GM19395 (cell line): Measurements from ENCODE around the gene CES3.

ENCODE experiments used
- ATAC-seq: cut with Tn5 transposase; IDR thresholded peaks from one replicate; pipeline ENCODE4 v1.9.1; 2021; ENCODE audit warnings: mild to moderate bottlenecking, moderate library complexity; ENCODE audit not compliant: unreplicated experiment

The CES3 gene

DNA sequence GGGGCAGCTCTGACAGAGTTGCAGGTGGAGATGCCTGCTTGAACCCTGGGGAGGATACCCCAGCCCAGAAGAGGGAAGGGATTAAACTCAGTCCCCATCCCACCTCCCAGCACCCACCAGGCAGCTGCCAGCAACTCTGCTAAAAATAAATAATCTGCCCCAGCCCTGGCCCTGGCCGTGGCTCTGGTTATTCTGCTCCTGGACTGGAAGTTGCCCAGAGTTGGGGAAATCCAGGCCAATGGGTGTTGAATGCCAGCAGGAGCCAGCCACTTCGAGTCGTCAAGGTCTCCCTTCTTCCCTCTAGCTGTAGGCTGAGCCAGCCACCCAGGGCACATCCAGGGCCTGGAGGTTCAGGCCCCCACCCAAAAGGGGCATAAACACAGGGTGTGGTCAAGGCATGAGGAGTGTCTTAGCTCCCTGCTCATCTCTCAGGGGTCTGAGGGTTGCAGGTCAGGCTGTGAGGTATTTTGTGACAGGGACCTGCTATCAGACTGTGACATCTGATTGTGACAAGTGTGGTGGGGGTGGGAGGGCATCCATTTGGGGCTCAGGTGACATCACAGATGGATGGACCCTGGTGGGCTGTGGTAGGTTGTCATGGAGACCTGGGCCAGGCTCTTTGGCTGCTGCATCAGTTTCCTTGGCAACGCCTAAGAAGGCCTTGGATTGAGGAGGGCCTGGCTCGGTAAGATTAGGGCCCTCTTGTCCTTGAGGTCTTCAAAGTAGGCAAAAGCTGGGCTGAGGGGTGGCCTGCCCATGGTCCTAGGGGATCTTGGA, 34.7 kb upstream of the CES3 start:
- no peak for ATAC-seq

DNA sequence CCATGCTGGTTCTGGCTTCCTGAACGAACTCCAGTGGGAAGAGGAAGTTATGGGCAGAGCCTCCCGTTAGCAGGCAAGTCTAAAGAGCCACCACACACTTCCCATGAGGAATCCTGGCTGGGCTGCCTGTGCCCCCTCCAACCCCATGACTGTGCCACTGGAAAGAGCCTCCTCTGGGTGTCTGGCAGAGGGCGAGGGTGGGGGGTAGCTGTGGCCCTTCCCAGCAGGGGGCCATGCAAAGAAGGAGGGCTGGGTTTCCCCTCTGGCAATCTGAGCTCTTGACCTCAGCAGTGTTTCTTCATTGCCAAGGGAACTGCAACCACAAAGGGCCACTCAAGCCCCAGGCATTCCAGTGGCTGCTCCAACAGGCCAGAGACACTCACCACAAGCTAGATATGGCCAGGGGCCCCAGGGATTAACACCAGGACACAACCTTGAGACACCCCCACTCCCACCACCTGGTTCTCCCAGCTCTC, 34.1 kb upstream of the CES3 start:
- no peak for ATAC-seq

DNA sequence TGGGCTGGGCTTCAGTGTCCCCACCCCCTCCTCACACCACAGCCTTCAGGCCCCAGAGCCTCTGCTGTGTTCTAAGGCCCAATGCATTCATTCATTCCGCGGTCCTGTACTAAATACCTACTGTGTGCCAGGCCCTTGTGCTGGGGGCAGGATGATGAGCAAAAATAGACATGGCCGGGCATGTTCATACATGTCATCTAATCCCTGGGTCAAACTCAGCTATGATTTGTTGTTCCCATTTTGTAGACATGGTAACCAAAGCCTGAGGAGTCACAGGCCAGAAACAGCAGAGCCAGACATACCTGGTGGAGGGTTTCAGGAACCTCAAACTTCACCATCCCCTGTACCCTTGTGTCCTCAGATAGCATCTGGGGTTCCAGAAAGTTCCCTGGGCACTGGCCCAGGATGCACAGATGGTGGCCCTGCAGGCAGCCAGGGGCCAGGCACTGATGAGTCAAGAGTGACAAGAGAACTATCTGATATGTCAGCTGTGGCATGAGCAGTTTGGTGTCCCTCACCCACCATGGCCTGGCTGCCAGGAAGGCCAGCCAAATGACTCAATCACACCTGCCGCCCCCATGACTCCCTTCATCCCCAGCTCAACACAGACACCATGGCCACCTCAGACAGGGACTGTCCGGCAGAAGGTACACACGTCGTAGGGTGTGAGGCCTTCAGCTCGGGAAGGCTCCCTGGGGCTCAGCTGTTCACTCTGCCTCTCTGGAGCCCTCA, 33.0 kb upstream of the CES3 start:
- no peak for ATAC-seq

DNA sequence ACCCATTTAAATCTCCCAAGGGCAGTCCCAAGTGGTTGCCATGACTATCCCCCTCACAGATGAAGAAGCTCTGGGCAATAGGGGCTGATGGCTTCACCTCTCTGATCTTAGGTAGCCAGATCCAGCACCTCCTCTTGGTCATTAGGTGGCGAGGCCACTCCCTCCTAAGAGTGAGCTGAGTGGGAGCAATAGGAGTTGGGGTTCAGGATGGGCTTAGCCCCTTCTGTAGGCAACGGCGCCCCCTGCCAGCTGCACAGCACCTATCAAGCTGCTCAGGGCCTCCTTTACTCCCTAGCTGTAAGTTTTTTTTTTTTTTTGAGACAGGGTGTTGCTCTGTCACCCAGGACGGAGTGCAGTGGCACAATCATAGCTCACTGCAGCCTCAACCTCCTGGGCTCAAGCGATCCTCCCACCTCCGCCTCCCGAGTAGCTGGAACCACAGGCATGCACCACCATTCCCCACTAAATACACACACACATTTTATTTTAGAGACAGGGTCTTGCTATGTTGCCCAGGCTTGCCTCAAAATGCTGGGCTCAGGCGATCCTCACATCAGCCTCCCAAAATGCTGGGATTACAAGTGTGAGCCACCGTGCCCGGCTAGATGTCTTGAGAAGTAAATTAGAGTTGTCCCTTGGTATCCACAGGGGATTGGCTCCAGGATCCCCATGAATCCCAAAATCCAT, 32.2 kb upstream of the CES3 start:
- no peak for ATAC-seq

DNA sequence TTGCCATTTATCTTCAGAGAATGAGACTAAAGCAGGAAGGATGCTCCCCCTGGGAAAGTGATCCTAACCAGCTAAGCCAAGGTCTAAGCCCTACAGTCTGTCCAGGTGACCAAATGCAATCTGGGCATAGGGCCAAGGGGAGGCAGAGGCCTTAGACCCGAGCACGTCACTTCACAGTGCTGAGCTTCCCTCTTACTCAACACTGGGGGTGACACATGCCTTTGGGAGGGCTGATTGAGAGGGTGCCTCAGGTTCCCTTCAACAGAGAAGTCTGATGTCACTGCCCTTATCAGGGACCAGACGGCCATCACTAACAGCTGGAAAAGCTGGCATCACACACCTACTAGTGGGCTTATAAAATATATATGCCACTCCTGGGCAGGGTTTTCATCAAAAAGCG, 30.9 kb upstream of the CES3 start:
- ATAC-seq: no peak

DNA sequence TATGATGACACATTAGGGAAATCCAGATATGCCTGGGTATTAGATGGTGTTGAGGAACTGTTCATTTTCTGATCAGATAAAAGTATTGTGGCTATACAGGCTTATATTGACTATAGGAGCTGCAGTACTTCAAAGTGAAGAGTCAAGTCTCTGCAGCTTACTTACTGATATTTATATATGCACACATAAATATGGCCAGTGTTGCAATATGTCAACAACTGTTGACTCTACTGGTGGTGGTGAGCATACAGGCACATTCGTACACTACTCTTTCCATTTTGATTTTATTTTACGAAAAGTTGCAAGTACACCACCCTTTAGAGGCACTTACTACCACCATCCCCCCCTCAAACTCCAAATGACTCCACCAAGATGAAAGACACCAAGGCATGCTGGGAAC, 29.4 kb upstream of the CES3 start:
- ATAC-seq: no peak

DNA sequence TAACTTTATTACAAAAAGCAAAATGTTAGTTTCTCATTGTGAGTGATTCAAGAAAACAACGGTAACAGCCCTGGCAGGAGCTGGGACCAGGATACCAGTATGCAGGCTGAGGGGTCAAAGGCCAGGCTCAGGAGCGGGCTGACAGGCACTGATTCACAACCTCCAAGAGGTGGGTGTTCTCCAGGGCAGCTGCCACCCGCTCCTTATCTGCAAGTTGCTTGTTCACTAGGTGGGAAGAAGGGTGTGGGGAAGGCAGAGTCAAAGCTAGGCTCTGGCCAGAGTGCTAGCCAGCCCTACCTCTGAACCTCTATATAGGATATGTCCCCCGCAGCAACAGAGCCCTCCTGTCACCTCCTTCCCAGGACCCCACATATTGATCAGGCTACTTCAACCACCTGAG, 29.0 kb upstream of the CES3 start:
- no peak for ATAC-seq

DNA sequence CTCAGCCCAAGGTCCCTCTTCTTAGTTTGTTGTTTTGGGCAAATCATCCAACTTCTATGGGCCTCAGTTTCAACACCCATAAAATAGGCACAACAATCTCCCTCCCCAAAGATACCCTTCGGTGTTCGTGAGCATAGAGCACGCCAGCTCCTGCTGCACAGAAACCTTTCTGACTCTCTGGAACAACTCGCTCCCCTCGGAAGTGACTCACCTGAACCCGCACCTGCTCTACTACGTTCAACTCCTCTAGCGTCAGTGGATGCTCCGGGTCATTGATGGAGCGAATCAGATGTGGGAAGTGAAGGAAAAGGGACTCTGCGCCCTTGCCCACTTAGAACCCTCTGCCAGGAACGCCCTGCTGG, 27.3 kb upstream of the CES3 start:
- peak; percentile 23 for ATAC-seq

DNA sequence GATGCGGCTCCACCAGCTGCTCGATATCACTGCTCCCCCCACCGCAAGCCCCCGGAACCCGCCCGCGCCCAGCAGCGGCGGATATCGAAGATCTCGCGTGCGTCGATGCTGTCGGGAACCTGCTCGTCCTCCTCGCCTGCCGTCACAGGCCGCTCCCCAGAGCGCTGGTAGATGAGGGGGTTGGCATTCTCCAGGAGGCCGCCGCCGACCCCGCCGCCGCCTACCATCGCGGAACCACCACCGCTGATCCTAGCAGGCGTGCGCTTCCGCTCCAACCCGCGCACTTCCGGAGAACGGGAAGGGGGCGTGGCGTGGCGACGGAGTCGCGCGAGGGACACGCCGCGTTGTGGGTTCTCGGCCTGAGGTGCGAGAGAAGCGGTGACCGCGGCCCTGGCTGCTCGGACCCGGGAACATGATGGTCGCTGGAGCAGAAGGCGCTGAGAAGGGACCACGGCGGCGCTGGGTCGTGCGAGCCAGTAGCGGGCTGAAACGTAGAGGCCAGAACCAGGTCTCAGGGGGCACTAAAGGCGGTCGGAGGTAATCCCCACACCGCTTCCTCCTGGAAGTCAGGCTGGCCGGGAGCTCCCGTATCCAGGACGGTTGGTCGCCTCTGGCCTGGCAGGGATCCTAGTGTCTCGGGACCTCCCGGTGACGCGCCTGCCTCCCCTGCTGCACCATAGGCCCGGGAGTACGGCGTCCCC, 26.8 kb upstream of the CES3 start, which contains the start of gene CIAO2B:
TSS of gene CIAO2B (minus strand) at position 265 of the 701 bp plus-strand sequence. CDS start at position 227, 38 bp downstream.
- ATAC-seq: peak; percentile 80

DNA sequence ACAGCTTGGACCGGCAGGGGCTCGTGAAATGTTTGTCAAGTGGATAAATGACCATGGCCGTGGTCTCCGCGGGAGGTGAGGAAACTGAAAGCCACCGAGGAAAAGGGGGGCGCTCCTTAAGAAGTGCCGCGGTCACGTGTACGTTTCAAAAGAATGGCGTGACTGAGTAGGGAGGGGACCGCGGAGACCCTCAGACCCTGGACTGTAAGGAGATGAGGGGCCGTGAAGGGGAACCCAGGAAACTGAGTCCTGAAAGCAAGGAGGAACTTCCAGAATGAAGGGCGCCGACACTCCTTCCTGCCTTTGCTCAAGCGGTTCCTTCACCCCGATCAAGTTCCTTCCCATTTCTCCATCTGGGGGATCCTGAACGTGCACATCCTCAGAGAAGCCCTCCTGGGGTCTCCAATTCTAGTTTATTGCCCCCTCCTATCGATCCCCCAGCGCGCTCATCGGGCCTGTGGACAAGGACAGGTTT, 26.2 kb upstream of the CES3 start:
- ATAC-seq: peak; percentile 18

DNA sequence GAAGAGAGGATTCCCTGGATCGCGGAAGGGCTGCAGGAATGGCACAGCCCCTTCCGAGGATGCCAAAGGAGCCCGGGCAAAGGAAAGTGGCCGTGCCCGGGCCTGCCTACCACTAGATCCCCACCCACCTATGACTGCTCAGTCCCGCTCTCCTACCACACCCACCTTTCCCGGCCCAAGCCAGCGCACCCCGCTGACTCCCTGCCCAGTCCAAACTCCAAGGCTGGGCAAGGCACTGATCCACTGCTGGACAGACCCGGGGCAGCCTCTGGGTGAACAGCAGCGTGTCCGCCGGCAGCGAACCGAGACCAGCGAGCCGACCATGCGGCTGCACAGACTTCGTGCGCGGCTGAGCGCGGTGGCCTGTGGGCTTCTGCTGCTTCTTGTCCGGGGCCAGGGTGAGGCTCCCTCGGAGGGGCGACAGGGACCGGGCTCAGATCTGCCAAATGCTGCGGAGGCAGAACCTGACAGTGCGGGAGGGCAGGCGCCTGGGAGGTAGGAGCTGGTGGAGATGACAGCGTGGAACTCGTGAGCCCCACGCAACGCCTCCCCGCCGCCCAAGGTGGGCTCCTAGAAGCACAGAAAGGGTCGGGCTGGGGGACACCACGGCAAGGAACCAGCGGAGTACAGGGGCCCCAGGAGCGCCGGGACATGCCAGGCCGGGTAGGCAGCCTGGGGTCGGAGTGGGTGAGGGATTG, 25.6 kb upstream of the CES3 start, which contains the start of gene CES2:
TSS of gene CES2 (plus strand) at position 203 of the 698 bp plus-strand sequence. CDS start at position 323, 120 bp downstream.
- ATAC-seq: no peak

DNA sequence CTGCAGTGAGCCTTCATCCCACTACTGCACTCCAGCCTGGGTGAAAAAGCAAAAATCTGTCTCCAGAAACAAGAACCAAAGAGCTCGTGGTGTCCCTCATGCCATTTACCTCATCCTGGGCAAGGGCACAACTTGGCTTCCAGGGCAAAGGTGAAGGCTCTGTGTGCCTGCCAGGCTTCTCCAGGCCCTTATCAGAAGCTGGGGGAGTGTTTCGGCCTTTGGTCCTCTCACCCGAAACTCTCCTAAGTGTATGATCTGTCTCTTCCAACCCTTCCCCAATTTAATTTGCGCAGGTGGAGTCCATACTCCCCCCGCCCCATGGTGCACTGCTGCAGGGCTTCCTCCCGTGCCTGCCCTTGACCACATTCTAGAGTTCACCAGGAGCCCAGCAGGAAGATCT, 24.6 kb upstream of the CES3 start:
- ATAC-seq: no peak

DNA sequence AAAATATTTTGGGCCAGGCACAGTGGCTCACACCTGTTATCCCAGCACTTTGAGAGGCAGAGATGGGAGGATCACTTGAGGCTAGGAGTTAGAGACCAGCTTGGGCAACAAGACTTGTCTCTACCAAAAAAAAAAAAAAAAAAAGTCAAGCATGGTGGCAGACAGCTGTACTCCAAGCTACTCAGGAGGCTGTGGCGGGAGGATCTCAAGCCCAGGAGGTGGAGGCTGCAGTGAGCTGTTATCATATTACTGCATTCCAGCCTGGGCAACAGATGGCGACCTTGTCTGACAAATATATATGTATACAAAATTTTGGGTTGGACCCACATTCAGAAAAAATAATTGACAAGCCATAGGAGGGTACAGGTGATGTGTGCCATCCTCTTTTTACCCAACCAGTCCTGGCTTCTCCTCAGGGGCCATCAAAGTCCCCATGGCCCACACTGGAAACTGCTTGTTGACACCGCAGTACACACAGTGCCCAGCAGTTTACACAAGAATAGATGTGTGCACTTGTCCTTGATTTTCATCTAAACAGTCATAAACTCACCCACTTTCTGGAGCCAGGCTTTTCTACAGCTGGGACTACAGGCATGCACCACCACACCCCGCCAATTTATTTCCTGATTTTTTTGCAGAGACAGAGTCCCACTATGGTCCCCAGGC, 24.0 kb upstream of the CES3 start:
- ATAC-seq: no peak

DNA sequence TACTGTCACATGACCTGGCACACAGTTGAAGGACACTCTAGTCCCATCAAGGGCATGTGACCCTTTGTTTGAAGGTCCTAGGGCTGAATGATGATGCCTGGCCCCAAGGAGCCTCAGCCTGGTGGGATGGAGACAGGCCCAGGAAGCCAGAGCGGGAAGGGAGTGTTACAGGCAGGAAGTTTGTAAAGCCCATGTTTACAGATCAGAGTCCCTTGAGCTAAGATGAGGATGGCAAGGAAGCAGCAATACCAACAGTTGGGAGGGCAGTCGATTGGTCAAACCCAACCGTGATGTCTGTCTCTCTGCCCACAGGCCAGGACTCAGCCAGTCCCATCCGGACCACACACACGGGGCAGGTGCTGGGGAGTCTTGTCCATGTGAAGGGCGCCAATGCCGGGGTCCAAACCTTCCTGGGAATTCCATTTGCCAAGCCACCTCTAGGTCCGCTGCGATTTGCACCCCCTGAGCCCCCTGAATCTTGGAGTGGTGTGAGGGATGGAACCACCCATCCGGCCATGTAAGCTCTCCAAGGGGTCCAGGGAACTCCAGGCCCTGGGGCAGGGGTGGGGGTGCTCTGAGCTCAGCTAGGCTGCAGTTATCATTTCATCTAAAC, 23.2 kb upstream of the CES3 start:
- no peak for ATAC-seq

DNA sequence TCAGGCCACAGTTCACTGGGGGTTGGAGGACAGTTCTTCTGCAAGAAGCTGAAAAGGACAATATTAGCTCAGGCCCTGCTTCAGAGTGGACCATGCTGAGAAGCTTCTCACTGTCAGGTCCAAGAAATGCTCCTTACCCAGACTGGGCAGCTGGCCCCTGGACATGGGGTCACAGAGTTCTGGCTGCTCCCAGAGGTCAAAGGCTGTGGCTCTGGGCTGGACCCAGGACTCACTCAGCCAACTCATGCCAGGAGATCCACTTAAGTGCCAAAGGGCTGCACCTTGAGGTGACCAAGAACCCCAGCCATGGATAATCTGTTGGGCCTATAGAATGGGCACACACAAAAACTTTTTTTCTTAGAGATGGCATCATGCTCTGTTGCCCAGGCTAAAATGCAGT, 21.7 kb upstream of the CES3 start:
- ATAC-seq: no peak

DNA sequence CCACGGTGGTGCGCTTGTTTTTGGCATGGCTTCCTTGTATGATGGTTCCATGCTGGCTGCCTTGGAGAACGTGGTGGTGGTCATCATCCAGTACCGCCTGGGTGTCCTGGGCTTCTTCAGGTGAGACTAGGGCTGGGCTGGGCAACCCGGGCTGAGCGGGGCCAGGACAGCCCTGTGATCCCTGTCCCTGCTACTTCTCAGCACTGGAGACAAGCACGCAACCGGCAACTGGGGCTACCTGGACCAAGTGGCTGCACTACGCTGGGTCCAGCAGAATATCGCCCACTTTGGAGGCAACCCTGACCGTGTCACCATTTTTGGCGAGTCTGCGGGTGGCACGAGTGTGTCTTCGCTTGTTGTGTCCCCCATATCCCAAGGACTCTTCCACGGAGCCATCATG, 20.8 kb upstream of the CES3 start:
- ATAC-seq: no peak

DNA sequence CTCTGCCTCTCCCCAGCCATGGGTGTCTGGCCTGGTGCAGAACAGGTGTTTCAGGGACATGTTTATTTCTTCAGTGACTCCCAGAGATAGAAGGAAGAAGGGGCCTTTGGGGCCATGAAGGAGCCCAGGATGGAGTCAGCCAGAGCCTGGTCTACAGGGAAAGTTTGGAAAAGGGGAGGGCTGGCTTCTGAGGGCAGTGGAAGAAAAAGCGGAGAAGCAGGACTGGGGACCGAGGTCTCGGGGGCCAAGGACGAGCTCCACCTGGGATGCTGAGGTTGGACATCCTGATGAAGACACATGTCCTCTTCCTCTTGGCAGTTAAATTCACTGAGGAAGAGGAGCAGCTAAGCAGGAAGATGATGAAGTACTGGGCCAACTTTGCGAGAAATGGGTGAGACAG, 18.1 kb upstream of the CES3 start:
- no peak for ATAC-seq

DNA sequence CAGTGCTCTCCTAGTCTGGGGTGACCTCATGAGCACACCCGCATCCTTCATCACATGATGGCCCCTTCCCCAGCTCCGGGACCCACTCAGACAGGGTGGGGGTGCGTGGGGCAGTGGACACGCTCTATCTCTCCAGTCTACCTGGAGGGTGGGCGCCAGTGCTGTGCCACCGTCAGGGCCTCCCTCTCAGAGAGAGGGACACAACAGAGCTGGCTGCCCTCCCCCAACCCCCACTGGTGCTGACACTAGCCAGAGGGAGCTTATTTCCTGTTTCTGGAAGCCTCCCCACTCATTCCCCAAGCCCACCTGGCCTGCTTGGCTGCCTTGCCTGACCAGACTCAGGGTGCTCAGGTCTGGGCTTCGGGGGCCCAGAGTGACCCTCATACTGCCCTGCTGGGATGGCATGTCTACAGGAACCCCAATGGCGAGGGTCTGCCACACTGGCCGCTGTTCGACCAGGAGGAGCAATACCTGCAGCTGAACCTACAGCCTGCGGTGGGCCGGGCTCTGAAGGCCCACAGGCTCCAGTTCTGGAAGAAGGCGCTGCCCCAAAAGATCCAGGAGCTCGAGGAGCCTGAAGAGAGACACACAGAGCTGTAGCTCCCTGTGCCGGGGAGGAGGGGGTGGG, 17.5 kb upstream of the CES3 start:
- no peak for ATAC-seq

DNA sequence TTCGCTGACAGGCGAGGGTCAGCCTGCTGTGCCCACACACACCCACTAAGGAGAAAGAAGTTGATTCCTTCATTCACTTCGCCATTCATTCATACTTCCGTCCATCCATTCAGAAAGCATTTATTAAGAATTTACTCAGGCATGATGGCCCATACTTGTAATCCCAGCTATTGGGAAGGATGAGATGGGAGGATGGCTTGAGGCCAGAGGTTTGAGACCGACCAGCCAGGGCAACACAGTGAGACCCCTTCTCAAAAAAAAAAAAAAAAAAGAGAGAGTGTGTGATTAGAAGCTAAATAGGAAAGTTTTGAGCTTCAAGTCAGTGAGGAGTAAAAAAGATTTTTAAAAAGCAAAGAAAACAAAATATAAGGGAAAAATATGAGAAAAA, 17.0 kb upstream of the CES3 start:
- no peak for ATAC-seq
